Body of pancreas (tissue), 4 donors: Measurements from ENCODE around the gene UGT1A5. TPM values are rescaled to one million over a fixed set of nuclear protein-coding genes. Genes with fewer than 3 reads are reported as not detected.
A peak's percentile ranks its signal among the peaks of the same experiment; 100 is the strongest.

Experiments used
- ATAC-seq: fragments of 150-250 bp; one replicate; pipeline ENCODE4 v1.9.1; 2016
- DNase-seq, 4 donors: peaks; one replicate each; pipeline ENCODE4 v3.0.0-alpha.2; 2019
- H3K27ac ChIP-seq, 4 donors: fragments of 200-600 bp; sonication (generic); 1 replicate in 3 of 4; 2 replicates in 1 of 4; pipeline versions ENCODE4 v1.5.1 to v1.6.1; 2016 to 2019; ENCODE audit warnings: mild to moderate bottlenecking in 1 of 4, mixed read lengths in 1 of 4, moderate library complexity in 1 of 4
- H3K27me3 ChIP-seq, 2 donors: fragments of 200-600 bp; sonication (generic); one replicate each; pipeline ENCODE4 v1.6.0; 2016; ENCODE audit warnings: mild to moderate bottlenecking in 1 of 2
- H3K36me3 ChIP-seq, 2 donors: fragments of 200-600 bp; sonication (generic); replicated peaks in 1 of 2; 2 replicates each; pipeline ENCODE4 v1.5.1; 2016; ENCODE audit warnings: low read depth in 2 of 2; ENCODE audit not compliant: insufficient read depth in 1 of 2
- H3K4me1 ChIP-seq: fragments of 200-600 bp; sonication (generic); one replicate; pipeline ENCODE4 v1.6.0; 2016
- H3K4me3 ChIP-seq, 2 donors: fragments of 200-600 bp; sonication (generic); 1 replicate in 1 of 2; 2 replicates in 1 of 2; pipeline ENCODE4 v1.5.1; 2016 to 2019
- H3K9me3 ChIP-seq, 3 donors: fragments of 200-600 bp; sonication (generic); 1 replicate in 2 of 3; 2 replicates in 1 of 3; pipeline ENCODE4 v1.5.1; 2016
- CTCF ChIP-seq, 7 experiments: fragments of 450-650 bp in 4 of 7; fragments of 200-600 bp in 3 of 7; sonication (generic) in 3 of 7; IDR thresholded peaks; one replicate each; pipeline ENCODE4 v1.5.1; 2016 to 2019; ENCODE audit warnings: antibody characterized with exemption in 7 of 7
- POLR2A ChIP-seq, 3 donors: fragments of 450-650 bp; IDR thresholded peaks; one replicate each; pipeline ENCODE4 v1.6.1; 2016; ENCODE audit warnings: antibody characterized with exemption in 3 of 3, mild to moderate bottlenecking in 2 of 3
- WGBS, 2 donors: methylation state at CpG; one replicate each; pipeline ENCODE4 v1.1.5; 2017; 5-methylcytosine and 5-hydroxymethylcytosine counted together
- intact Hi-C: fragments of 100-400 bp; cut with DNase I; formaldehyde crosslinking; loops from one replicate; pipeline ENCODE4 v1.15.1; 2023
- total RNA-seq, 2 donors: library from RNA; depleted of rRNA; stranded (reverse); fragments of >200 nt; gene quantifications; one replicate each; pipeline ENCODE4 v1.1.0, GENCODE V29; 2016

Gene UGT1A5
- total RNA-seq, 2 donors from 2014 or later, result not detected

GRCh38 chr2:233706720-233707119 is 6.0 kb upstream of the UGT1A5 start:
- intact Hi-C loops, result no loop called here
- Histone ChIP-seq H3K27me3 (no peaks in the 10 kb centered on the region), H3K36me3 (no peaks in the 10 kb centered on the region), H3K4me3 (no peak overlapping the region), H3K9me3 (no peaks in the 10 kb centered on the region), H3K27ac (no peak overlapping the region), H3K4me1 (peaks cover 14% of the 10 kb centered on the region)
- WGBS, 2 donors, result 40 to 50% methylated on average over 1 of the region's 1 CpG
- DNase-seq, result no peak
- ATAC-seq, result no peak
- TF ChIP-seq CTCF (IDR thresholded peaks at IDR 0.05) (no peak), POLR2A (IDR thresholded peaks at IDR 0.05) (no peak)

GRCh38 chr2:233707940-233708644 is 4.6 kb upstream of the UGT1A5 start:
- no peaks in the 10 kb centered on the region for H3K27me3 ChIP-seq
- DNase-seq (no peak), ATAC-seq (no peak)
- no peak overlapping the region for H3K4me3 ChIP-seq
- intact Hi-C loops, result no loop called here
- no peaks in the 10 kb centered on the region for H3K9me3 ChIP-seq
- H3K27ac ChIP-seq, result no peak overlapping the region
- no peak for TF ChIP-seq POLR2A (IDR thresholded peaks at IDR 0.05)
- no peak for TF ChIP-seq CTCF (IDR thresholded peaks at IDR 0.05)
- peaks cover 14% of the 10 kb centered on the region for H3K4me1 ChIP-seq
- no peaks in the 10 kb centered on the region for H3K36me3 ChIP-seq
- WGBS, 2 donors, result 58 to 70% methylated on average over 10 of the region's 10 CpGs

- H3K4me1 ChIP-seq, result peaks cover 14% of the 10 kb centered on the region
- ATAC-seq (no peak), DNase-seq (no peak)
- WGBS, 2 donors, result 68 to 80% methylated on average over 5 of the region's 5 CpGs
- no peak overlapping the region for H3K27ac ChIP-seq
- no peaks in the 10 kb centered on the region for H3K36me3 ChIP-seq
- intact Hi-C loops, result no loop called here
- no peaks in the 10 kb centered on the region for H3K9me3 ChIP-seq
- no peaks in the 10 kb centered on the region for H3K27me3 ChIP-seq
- TF ChIP-seq CTCF (IDR thresholded peaks at IDR 0.05) (no peak), POLR2A (IDR thresholded peaks at IDR 0.05) (no peak)
- no peak overlapping the region for H3K4me3 ChIP-seq
Measured at GRCh38 chr2:233708942-233709341, 3.8 kb upstream of the UGT1A5 start.

- H3K4me3 ChIP-seq, result no peak overlapping the region
- peaks cover 5% of the 10 kb centered on the region for H3K4me1 ChIP-seq
- no peaks in the 10 kb centered on the region for H3K36me3 ChIP-seq
- no peaks in the 10 kb centered on the region for H3K27me3 ChIP-seq
- intact Hi-C loops, result no loop called here
- H3K9me3 ChIP-seq, result no peaks in the 10 kb centered on the region
- 26 to 27% methylated on average over 11 of the region's 11 CpGs for WGBS, 2 donors
- peak; percentile 81 to 89 (median 84) for DNase-seq
- no peak for TF ChIP-seq POLR2A (IDR thresholded peaks at IDR 0.05)
- TF ChIP-seq CTCF (IDR thresholded peaks at IDR 0.05), result peak; percentile 73 to 92 (median 79)
- no peak overlapping the region for H3K27ac ChIP-seq
- peak; percentile 89 for ATAC-seq
Measured at GRCh38 chr2:233711312-233712008, 1.2 kb upstream of the UGT1A5 start.
